ENCODE data around the gene SCYL2.

- no peak for TF ChIP-seq CTCF (IDR thresholded peaks at IDR 0.05)
- TF ChIP-seq POLR2A (IDR thresholded peaks at IDR 0.05), result no peak
- no peak for TF ChIP-seq POLR2AphosphoS5 (IDR thresholded peaks at IDR 0.05)
- no peak for TF ChIP-seq EP300 (IDR thresholded peaks at IDR 0.05)
These were observed 109.2 kb downstream of the SCYL2 start for GRCh38 chr12:100376161-100376560.

All from sigmoid colon (tissue), 4 donors.